ENCODE measurements around the gene RAB11B. TPM values are rescaled to one million over a fixed set of nuclear protein-coding genes. Genes with fewer than 3 reads are reported as not detected.
A peak's percentile ranks its signal among the peaks of the same experiment; 100 is the strongest.

RAB11B gene
- total and polyA plus RNA-seq, 9 of the 15 experiments (the other 6 are each of a cell fraction or from before 2014, with no cell fraction given) = 0.74 to 71.0 (median 13.8) TPM

DNA sequence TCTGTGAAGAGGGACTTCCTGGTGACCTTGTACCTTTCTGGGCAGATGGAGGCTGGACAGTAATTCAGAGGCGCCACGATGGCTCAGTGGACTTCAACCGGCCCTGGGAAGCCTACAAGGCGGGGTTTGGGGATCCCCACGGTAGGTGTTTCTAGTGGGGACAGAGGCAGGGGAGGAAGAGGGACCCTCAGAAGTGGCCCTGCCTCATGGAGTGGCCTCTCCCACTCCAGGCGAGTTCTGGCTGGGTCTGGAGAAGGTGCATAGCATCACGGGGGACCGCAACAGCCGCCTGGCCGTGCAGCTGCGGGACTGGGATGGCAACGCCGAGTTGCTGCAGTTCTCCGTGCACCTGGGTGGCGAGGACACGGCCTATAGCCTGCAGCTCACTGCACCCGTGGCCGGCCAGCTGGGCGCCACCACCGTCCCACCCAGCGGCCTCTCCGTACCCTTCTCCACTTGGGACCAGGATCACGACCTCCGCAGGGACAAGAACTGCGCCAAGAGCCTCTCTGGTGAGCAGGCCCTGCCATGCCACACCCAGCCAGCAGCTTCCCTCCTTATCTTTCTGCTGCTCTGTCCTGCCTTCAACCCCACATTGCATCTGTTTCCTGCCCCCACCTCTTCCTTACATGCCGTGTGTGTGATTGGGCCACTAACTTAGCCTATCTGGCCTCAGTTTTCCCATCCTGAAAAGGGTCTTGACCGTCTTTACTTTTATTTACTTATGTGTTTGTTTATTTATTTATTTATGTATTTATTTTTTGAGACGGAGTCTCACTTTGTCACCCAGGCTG lies 19.0 kb upstream of the RAB11B start (continued):
- TF ChIP-seq ETV5 (CRISPR knock-in tag; IDR thresholded peaks at IDR 0.05; ENCODE audit: low read depth) = 0 out of 2 replicates have a peak, but pooled peaks have one; percentile 34
- TF ChIP-seq, protein P1, sequence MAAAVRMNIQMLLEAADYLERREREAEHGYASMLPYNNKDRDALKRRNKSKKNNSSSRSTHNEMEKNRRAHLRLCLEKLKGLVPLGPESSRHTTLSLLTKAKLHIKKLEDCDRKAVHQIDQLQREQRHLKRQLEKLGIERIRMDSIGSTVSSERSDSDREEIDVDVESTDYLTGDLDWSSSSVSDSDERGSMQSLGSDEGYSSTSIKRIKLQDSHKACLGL (CRISPR knock-in tag; IDR thresholded peaks at IDR 0.05; ENCODE audit: borderline replicate concordance, poor library complexity, severe bottlenecking) = no peak
- TF ChIP-seq CTBP1 (IDR thresholded peaks at IDR 0.05; ENCODE audit: borderline replicate concordance) = no peak; the same call in none of the 2 replicates
- TF ChIP-seq SREBF2 (CRISPR knock-in tag; IDR thresholded peaks at IDR 0.05) = no peak
- TF ChIP-seq, protein P2, sequence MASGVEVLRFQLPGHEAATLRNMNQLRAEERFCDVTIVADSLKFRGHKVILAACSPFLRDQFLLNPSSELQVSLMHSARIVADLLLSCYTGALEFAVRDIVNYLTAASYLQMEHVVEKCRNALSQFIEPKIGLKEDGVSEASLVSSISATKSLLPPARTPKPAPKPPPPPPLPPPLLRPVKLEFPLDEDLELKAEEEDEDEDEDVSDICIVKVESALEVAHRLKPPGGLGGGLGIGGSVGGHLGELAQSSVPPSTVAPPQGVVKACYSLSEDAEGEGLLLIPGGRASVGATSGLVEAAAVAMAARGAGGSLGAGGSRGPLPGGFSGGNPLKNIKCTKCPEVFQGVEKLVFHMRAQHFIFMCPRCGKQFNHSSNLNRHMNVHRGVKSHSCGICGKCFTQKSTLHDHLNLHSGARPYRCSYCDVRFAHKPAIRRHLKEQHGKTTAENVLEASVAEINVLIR (CRISPR knock-in tag; IDR thresholded peaks at IDR 0.05) = no peak
- TF ChIP-seq, protein P3, sequence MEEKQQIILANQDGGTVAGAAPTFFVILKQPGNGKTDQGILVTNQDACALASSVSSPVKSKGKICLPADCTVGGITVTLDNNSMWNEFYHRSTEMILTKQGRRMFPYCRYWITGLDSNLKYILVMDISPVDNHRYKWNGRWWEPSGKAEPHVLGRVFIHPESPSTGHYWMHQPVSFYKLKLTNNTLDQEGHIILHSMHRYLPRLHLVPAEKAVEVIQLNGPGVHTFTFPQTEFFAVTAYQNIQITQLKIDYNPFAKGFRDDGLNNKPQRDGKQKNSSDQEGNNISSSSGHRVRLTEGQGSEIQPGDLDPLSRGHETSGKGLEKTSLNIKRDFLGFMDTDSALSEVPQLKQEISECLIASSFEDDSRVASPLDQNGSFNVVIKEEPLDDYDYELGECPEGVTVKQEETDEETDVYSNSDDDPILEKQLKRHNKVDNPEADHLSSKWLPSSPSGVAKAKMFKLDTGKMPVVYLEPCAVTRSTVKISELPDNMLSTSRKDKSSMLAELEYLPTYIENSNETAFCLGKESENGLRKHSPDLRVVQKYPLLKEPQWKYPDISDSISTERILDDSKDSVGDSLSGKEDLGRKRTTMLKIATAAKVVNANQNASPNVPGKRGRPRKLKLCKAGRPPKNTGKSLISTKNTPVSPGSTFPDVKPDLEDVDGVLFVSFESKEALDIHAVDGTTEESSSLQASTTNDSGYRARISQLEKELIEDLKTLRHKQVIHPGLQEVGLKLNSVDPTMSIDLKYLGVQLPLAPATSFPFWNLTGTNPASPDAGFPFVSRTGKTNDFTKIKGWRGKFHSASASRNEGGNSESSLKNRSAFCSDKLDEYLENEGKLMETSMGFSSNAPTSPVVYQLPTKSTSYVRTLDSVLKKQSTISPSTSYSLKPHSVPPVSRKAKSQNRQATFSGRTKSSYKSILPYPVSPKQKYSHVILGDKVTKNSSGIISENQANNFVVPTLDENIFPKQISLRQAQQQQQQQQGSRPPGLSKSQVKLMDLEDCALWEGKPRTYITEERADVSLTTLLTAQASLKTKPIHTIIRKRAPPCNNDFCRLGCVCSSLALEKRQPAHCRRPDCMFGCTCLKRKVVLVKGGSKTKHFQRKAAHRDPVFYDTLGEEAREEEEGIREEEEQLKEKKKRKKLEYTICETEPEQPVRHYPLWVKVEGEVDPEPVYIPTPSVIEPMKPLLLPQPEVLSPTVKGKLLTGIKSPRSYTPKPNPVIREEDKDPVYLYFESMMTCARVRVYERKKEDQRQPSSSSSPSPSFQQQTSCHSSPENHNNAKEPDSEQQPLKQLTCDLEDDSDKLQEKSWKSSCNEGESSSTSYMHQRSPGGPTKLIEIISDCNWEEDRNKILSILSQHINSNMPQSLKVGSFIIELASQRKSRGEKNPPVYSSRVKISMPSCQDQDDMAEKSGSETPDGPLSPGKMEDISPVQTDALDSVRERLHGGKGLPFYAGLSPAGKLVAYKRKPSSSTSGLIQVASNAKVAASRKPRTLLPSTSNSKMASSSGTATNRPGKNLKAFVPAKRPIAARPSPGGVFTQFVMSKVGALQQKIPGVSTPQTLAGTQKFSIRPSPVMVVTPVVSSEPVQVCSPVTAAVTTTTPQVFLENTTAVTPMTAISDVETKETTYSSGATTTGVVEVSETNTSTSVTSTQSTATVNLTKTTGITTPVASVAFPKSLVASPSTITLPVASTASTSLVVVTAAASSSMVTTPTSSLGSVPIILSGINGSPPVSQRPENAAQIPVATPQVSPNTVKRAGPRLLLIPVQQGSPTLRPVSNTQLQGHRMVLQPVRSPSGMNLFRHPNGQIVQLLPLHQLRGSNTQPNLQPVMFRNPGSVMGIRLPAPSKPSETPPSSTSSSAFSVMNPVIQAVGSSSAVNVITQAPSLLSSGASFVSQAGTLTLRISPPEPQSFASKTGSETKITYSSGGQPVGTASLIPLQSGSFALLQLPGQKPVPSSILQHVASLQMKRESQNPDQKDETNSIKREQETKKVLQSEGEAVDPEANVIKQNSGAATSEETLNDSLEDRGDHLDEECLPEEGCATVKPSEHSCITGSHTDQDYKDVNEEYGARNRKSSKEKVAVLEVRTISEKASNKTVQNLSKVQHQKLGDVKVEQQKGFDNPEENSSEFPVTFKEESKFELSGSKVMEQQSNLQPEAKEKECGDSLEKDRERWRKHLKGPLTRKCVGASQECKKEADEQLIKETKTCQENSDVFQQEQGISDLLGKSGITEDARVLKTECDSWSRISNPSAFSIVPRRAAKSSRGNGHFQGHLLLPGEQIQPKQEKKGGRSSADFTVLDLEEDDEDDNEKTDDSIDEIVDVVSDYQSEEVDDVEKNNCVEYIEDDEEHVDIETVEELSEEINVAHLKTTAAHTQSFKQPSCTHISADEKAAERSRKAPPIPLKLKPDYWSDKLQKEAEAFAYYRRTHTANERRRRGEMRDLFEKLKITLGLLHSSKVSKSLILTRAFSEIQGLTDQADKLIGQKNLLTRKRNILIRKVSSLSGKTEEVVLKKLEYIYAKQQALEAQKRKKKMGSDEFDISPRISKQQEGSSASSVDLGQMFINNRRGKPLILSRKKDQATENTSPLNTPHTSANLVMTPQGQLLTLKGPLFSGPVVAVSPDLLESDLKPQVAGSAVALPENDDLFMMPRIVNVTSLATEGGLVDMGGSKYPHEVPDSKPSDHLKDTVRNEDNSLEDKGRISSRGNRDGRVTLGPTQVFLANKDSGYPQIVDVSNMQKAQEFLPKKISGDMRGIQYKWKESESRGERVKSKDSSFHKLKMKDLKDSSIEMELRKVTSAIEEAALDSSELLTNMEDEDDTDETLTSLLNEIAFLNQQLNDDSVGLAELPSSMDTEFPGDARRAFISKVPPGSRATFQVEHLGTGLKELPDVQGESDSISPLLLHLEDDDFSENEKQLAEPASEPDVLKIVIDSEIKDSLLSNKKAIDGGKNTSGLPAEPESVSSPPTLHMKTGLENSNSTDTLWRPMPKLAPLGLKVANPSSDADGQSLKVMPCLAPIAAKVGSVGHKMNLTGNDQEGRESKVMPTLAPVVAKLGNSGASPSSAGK (IDR thresholded peaks at IDR 0.05) = peak; percentile 69
- TF ChIP-seq, protein P4, sequence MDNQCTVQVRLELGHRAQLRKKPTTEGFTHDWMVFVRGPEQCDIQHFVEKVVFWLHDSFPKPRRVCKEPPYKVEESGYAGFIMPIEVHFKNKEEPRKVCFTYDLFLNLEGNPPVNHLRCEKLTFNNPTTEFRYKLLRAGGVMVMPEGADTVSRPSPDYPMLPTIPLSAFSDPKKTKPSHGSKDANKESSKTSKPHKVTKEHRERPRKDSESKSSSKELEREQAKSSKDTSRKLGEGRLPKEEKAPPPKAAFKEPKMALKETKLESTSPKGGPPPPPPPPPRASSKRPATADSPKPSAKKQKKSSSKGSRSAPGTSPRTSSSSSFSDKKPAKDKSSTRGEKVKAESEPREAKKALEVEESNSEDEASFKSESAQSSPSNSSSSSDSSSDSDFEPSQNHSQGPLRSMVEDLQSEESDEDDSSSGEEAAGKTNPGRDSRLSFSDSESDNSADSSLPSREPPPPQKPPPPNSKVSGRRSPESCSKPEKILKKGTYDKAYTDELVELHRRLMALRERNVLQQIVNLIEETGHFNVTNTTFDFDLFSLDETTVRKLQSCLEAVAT (IDR thresholded peaks at IDR 0.05) = peak in 1 of 2 experiments; percentile 54; a peak in 2 of 4 replicates
- peak; percentile 78; the same call in 1 of the 2 replicates for TF ChIP-seq MYNN (IDR thresholded peaks at IDR 0.05)
- no peak for TF ChIP-seq MYNN (CRISPR knock-in tag; IDR thresholded peaks at IDR 0.05)
- no peak for TF ChIP-seq ZNF584 (CRISPR knock-in tag; IDR thresholded peaks at IDR 0.05; ENCODE audit: low read depth)
- no peak for TF ChIP-seq PTRF (tag; IDR thresholded peaks at IDR 0.05)
- 0 out of 2 replicates have a peak, but pooled peaks have one; percentile 16 for TF ChIP-seq ATF7 (IDR thresholded peaks at IDR 0.05)
- TF ChIP-seq ZNF146 (CRISPR knock-in tag; IDR thresholded peaks at IDR 0.05; ENCODE audit: unreplicated experiment) = no peak

Data from K562 (cell line).